ENCODE data around the gene ALK.

- TF ChIP-seq, protein P1, sequence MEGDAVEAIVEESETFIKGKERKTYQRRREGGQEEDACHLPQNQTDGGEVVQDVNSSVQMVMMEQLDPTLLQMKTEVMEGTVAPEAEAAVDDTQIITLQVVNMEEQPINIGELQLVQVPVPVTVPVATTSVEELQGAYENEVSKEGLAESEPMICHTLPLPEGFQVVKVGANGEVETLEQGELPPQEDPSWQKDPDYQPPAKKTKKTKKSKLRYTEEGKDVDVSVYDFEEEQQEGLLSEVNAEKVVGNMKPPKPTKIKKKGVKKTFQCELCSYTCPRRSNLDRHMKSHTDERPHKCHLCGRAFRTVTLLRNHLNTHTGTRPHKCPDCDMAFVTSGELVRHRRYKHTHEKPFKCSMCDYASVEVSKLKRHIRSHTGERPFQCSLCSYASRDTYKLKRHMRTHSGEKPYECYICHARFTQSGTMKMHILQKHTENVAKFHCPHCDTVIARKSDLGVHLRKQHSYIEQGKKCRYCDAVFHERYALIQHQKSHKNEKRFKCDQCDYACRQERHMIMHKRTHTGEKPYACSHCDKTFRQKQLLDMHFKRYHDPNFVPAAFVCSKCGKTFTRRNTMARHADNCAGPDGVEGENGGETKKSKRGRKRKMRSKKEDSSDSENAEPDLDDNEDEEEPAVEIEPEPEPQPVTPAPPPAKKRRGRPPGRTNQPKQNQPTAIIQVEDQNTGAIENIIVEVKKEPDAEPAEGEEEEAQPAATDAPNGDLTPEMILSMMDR (conservative IDR thresholded peaks at IDR 0.05; ENCODE audit: low read depth, low read length), result no peak
- no peak for TF ChIP-seq EZH2 (IDR thresholded peaks at IDR 0.05; ENCODE audit: borderline replicate concordance, low read depth, low read length, poor library complexity, severe bottlenecking)
Measured at GRCh38 chr2:29780906-29781305, 140.5 kb downstream of the ALK start.

Data from A673 (cell line).